ENCODE data around the gene BMP10.
"Not testable (repeated sequence)": the region's sequence is repeated elsewhere in the genome, so short reads cannot be mapped to it uniquely, and the experiment has no call there.

Gene BMP10
- 0 reads per million in 4 donors for total RNA-seq

- no peak for DNase-seq
Measured at GRCh38 chr2:68871159-68871764, at the start of gene BMP10. Gene BMP10, minus strand, starts transcription at chr2:68871397. Its CDS starts 39 bp downstream, at chr2:68871358.

GRCh38 chr2:68920481-68921170 is 49.4 kb upstream of the BMP10 start:
- no peak for DNase-seq

DNA sequence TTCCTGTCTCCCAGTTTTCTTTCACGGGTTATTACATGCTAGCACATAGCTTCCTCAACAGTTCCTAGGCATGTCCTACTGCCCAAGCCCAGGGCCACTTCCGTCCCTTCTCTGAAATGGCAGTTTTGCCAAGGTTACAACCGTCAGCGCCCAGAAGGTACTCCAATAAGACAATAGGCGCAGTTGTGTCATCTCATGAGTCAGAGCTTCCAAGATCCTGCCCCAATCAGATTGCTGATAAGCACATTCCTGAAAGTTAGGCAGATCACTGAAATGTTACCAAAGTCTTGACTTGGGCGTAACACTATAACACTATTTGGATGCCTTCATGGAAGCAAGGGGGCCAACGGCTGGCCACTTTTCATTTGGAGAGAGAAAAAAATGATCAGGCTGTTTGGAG is 47.3 kb upstream of the BMP10 start:
- no peak for DNase-seq

GRCh38 chr2:68917034-68917718 is 46.0 kb upstream of the BMP10 start:
- DNase-seq, result no peak

- DNase-seq, result no peak
Measured at GRCh38 chr2:68916226-68916625, 45.0 kb upstream of the BMP10 start.

DNA sequence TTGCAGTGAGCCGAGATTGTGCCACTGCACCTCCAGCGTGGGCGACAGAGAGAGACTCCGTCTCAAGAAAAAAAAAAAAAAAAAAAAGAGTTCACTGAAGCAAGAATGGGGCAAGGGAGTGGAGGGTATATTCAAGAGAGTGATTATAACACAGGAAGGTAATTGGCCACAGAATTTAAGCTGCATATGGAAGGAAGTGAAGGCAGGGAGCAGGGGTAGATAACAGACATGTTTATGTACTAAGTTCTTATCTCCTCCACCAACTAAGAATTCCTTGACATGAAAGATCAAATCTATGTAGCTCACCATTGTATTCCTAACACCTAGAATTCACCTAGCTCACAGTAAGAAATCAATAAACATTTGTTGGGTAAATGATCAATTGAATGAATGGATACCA is 44.2 kb upstream of the BMP10 start:
- no peak for DNase-seq

GRCh38 chr2:68913359-68913758 is 42.2 kb upstream of the BMP10 start:
- no peak for DNase-seq

- DNase-seq, result peak in 2 of 5 donors; percentile 21 to 80
Measured at GRCh38 chr2:68912732-68913131, 41.5 kb upstream of the BMP10 start.

- no peak for DNase-seq
Measured at GRCh38 chr2:68912111-68912510, 40.9 kb upstream of the BMP10 start.

DNA sequence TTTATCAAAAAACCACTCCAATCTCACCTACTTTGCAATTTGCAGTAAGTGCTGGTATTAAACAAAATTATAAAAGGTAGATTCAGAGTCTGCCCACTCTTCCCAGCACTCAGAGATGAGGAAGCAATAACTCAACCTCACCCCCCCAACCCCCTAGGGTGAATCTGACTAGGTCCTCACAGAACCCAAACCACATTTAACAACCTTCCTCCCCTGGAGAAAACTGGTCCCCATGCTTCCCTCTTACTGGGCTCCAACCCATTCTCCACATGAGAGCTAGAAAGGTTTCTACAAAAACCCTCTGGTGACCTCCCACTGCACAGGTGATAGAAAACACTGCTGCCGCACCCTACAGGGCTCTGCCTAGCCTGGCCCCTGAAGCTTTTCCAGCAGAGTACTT is 40.5 kb upstream of the BMP10 start:
- no peak for DNase-seq

DNA sequence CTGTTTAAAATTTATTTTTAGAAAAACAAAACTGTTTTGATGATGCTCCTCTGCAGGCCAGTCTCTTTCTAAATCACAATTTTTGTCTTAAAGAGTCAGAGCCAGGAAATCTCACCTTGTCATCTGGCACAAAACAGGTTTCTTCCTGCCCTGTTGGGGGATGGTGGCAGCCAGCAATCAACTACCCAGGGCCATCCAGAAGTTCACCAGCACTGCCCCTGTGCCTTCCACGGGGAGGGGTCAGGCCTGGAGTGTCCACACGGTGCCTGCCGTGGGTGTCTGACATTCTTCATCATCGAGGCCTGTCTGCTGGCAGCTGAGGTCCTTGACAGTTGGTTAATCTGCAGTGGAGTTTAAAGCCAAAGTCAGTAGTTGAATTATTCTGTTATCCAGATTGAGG is 40.0 kb upstream of the BMP10 start:
- peak in 1 of 5 donors; percentile 27 for DNase-seq

DNA sequence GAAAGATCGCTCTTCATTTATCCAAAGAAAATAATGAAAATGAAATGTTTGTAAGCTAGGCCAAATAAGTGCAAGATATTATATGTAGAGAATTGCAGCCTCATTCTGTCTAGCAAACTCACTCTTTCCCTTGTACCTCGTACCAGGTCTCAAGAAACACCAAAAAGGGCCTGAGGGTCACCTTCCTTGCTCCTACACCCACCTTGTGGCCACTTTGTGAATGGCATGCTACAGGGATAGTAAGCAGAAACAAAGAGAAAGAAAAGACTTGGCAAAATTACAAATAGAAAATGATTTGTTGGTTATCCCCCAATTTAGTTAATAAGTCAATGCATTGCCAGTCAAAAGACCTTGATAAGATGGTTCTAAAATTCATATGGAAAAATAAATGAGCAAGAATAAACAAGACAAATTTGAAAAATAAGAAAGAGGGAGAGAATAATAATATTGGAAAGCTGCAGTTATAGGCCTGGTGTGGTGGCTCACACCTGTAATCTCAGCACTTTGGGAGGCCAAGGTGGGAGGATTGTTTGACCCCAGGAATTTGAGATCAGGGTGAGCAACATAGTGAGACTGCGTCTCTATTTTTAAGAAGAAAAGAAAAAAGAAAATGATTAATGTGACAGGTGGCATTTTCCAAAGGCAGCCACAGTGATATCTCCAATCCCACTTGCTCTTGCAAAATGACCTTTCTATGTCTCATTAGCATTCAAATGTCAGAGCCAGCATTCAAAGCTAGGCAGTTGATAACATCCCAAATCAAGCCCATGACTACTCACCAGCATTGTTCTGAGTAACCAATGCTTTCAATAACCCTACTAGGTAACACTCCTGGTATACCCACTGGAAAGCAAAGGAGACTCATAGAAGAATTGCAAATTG is 38.8 kb upstream of the BMP10 start:
- peak in 4 of 5 donors; percentile 31 to 84 (median 48) for DNase-seq

GRCh38 chr2:68908392-68908970 is 37.3 kb upstream of the BMP10 start:
- peak; percentile 65 to 97 (median 75) for DNase-seq

DNA sequence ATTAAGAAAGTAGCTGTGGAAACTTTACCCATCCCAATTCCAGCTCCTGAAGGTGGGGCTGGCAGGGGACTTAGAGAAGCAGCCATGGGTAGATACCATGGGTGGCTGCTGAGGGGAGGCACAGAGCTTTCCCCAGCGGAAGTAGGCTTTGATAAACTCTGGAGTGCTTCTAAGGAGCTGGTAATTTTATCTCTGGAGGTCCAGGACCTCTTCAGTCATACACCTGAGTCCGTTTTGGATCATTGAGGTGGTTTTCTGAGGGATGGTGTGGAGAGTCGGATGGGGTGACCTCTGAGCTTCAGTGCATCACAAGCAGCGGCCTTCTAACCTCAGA is 36.7 kb upstream of the BMP10 start:
- no peak for DNase-seq

GRCh38 chr2:68907232-68907919 is 36.2 kb upstream of the BMP10 start:
- DNase-seq, result no peak

- no peak for DNase-seq
Measured at GRCh38 chr2:68906716-68907115, 35.5 kb upstream of the BMP10 start.

DNA sequence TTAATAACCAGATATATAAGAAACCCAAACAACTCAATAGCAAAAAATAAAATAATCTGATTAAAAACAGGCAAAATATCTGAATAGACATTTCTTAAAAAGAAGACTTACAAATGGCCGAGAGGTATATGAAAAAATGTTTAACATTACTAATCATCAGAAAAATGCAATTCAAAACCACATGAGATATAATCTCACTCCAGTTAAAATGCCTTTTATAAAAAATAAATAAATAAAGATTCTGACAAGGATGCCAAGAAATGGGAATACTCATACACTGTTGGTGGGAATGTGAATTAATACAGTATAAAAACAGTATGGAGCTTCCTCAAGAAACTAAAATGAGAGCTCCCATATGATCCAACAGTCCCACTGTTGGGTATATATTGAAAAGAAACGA is 33.9 kb upstream of the BMP10 start:
- DNase-seq, result no peak

GRCh38 chr2:68901561-68901960 is 30.4 kb upstream of the BMP10 start:
- no peak for DNase-seq

GRCh38 chr2:68901199-68901514 is 30.0 kb upstream of the BMP10 start:
- peak in 1 of 5 donors; percentile 22 for DNase-seq

GRCh38 chr2:68900496-68901198 is 29.4 kb upstream of the BMP10 start:
- no peak for DNase-seq

DNA sequence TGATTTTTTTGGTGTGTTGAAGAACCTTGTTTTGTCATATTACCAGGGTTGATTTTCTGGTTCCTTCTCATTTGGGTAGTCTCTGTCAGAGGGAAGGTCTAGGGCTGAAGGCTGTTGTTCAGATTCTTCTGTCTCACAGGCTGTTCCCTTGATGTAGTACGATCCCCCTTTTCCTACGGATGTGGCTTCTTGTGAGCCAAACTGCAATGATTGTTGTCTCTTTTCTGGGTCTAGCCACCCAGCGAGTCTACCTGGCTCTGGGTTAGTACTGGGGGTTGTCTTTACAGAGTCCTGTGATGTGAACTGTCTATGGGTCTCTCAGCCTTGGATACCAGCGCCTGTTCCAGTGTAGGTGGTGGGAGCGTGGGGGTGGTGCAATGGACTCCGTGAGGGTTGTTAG is 24.8 kb upstream of the BMP10 start:
- not testable (repeated sequence) for DNase-seq

GRCh38 chr2:68889500-68889899 is 18.3 kb upstream of the BMP10 start:
- no peak for DNase-seq
